GM21717 (cell line): ENCODE measurements around the gene FANK1.
A peak's percentile ranks its signal among the peaks of the same experiment; 100 is the strongest.
"Not testable (repeated sequence)": the region's sequence is repeated elsewhere in the genome, so short reads cannot be mapped to it uniquely, and the experiment has no call there.

ENCODE experiments used
- ATAC-seq: cut with Tn5 transposase; IDR thresholded peaks from one replicate; pipeline ENCODE4 v1.9.1; 2021; ENCODE audit warnings: mild to moderate bottlenecking, moderate library complexity; ENCODE audit not compliant: unreplicated experiment

Gene FANK1

DNA sequence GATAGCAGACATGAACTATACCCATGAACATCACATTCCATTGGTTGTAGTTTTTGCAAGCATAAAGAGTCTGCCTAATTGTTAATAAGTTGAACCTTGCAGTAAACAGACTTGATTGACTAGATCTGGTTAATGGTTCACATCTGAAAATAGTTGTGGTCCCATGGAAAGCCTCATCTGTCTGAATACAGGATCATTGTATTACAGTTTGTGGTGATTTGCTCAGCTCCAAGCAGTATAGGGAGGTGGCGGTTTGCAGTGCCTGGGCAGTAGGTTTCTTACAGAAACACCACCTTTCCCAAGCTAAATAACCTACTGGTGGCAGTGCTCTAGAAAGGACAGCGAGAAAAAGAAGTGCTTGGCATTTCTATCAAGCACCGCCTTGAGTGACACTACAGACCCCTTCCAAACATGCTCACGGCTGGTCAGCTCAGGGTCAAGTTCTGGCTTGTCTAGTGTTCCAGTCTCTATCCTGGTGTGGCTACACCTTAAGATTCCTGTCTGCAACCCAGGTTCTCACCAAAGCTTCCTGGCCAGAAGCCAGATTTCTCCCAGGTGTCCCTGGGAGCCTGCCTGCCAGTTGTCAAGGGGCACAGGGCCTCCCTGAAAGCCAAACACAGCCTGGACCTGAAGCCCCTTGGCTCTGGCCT is 119.9 kb downstream of the FANK1 start:
- no peak for ATAC-seq

DNA sequence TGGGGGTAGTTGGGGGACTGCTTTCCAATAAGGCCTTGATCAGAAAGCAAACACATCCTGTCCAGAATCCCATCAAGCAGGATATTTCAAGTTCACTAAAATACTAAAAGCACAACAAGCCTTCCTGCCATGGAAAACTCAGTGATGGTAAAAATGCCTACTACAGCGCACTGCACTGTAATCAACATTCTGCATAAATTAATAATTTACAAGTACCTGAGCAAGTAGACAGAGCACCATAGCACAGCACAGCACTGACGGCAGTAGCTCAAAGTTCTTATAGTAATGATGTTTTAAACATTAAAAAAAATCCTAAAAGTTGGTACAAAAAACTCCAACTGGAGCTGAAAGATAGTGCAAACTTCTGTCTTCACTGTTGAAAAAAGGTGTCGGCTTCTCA is 120.5 kb downstream of the FANK1 start:
- no peak for ATAC-seq

DNA sequence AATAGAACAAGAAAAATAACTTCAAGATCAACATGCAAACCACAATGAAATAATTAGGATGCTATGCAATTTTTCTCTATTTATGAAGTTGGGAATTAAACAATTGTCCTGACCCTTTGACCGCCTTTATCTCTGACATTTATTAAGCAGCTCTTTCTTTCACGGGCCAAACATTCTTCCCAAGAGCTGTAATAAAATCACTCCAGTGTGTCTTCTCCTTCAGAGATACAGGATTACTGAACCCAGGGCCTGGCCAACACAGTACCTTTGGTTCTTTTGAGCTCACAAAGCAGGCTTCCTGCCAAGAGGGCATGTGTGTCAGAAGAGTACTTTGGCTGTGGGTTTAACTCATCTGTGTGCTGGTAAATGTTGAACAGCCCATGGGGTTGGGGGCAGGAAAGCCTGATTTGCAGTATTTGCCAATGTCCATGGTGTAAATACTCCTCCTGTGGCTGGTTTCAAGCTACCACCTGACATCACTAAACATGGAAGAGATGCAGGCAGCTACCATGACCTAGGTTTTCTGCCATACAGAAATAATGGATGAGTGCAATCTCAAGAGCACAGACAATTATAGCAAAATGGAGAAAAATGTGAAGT is 121.7 kb downstream of the FANK1 start:
- ATAC-seq = no peak

GRCh38 chr10:126021833-126022500 is 125.6 kb downstream of the FANK1 start:
- no peak for ATAC-seq

DNA sequence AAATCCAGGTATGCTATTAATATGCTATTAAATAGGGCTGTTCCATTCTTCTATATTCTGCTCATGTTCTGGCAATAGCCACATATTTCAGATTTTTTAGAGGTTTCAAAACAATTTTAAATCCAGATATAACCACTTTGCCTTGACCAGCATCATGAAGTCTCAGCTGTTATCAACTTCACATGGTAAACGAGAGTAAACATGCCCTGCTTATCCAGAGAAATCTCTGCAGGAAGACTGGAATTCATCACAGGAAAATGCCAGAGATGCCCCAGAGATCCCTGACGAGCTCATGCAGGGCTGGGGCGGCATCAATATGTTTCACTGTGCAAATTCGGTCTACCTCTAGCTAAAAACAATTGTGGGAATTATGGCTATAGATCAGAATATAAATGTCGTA is 126.5 kb downstream of the FANK1 start:
- no peak for ATAC-seq

GRCh38 chr10:126027692-126028091 is 131.3 kb downstream of the FANK1 start:
- no peak for ATAC-seq

DNA sequence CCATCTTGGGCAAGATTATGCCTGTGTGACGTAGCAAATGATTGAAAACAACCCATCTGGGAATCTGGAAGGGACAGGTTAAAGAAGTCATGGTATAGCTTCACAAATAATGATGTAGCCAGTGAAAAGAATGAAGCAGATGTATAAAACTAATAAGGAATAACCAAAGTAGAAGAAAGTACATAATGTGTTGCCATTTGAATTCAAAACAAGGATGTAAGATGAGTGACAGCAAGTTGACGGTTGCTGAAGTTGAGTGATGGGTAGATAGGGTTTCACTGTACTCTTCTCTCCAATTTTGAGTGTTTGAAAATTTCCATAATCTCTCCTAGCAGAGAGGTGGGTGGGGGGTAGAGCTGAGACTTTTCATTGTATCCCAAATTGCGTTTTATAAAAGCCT is 133.6 kb downstream of the FANK1 start:
- ATAC-seq = no peak

DNA sequence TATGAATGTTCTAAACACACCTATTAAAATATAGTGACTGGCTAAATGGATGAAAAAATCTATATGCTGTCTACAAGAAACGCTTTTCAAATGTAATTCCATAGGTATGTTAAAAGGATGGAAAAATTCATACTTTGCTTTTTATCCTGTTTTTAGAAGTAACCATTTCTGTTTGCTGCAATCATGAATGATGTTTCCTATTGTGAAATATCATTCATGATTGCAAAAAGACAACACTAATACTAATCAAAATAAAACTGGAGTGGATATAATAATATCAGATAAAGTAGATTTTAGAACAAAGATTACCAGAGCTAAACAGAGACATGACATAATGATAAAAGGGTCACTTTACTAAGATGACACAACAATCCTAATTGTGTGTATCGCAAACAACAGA is 138.2 kb downstream of the FANK1 start:
- no peak for ATAC-seq

- peak; percentile 45 for ATAC-seq
Observed at GRCh38 chr10:126036515-126036914, 140.2 kb downstream of the FANK1 start.

- ATAC-seq = no peak
Observed at GRCh38 chr10:126037946-126038345, 141.6 kb downstream of the FANK1 start.

DNA sequence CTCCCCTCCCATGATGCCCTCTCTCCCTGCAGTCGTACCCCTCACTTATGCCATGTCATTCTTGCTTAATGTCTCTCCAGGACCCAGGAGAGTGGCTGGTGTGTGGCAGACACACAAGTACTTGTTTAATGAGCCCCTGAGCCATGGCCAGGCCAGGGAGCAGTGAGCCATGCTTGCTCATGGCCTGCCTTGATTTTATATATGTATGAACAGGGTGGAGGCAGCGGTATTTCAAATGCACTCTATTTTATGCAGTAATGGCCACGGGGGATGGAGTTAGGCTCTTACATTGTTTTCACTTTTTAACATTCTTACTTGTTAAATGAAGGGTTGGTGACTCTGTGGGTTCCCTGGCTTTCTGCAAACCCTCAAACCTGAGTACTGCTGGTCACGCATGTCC is 144.8 kb downstream of the FANK1 start:
- no peak for ATAC-seq

- peak; percentile 99 for ATAC-seq
Observed at GRCh38 chr10:126041804-126042231, 145.5 kb downstream of the FANK1 start.

- peak; percentile 2 for ATAC-seq
Observed at GRCh38 chr10:126042354-126042753, 146.0 kb downstream of the FANK1 start.

DNA sequence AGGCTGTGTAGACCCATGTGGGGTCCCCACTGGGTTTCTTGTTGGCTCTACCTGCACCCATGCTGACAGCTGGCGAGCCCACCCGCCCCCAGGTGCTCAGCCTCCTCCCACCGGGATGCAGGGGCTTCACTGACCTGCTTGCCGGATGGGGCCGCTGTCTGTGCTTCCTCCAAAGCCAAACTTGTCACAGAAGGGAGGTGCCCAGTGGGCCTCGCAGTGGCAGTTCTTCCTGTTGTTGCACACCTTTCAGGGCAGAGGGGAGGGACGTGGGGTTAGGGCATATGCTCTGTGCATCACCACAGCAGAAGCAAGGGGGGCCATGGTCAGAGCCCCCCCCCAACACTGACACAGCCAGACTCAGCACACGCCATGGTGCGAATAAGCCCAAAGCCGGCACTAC is 146.5 kb downstream of the FANK1 start:
- no peak for ATAC-seq

- ATAC-seq = no peak
Observed at GRCh38 chr10:126043389-126043788, 147.0 kb downstream of the FANK1 start.

DNA sequence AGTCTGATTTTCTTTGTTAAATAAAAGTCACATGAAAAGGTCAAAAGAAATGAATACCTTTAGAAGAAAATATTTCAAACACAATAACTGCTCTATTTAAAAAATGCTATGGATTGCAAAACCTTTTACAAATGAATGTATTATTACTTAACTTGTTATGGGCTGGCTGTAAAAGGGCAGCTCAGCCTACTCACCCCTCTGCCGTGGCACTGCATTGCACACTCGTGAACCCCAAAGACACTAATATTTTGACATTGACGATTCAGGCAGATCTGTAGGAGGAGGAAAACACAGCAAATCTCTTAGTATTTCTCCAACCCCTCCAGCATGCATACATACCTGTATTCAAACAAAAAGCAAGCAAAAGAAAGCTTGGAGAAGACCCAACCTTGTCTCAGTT is 149.5 kb downstream of the FANK1 start:
- ATAC-seq = no peak

GRCh38 chr10:126046831-126047230 is 150.5 kb downstream of the FANK1 start:
- ATAC-seq = no peak

DNA sequence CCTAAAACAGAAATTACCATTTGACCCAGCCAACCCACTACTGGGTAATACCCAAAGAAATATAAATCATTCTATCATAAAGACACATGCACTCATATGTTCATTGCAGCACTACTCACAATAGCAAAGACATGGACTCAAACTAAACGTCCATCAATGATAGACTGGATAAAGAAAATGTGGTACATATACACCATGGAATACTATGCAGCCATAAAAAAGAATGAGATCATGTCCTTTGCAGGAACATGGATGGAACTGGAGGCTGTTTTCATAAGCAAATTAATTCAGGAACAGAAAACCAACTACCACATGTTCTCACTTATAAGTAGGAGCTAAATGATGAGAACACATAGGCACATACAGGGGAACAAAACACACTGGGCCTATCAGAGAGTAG is 151.4 kb downstream of the FANK1 start:
- not testable (repeated sequence) for ATAC-seq

- no peak for ATAC-seq
Observed at GRCh38 chr10:126049759-126050700, 153.7 kb downstream of the FANK1 start.

DNA sequence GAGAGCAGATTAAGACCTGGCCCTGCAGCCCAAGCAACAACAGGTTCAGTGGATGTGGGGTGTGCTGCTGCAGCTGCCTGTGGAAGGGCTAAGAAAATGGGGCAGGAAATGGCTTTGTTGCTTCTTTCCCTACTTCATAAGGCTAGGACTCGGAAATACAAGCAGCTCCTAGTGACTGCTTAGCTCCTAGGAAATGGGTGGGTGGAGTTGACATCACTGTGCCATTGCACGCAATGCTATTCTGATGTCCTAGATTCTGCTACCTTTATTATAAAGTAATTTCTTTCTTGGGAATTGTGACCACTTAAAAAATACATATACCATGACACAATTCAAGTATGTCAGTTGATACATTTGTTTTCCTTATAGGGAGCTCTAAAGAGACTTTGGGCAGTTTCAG is 155.8 kb downstream of the FANK1 start:
- ATAC-seq = no peak

GRCh38 chr10:126054191-126054590 is 157.8 kb downstream of the FANK1 start:
- no peak for ATAC-seq
